ENCODE measurements around the gene FOXD3. TPM values are rescaled to one million over a fixed set of nuclear protein-coding genes. Genes with fewer than 3 reads are reported as not detected.

Gene FOXD3
- total RNA-seq = not detected

- CTCF ChIA-PET = no interaction called here
- H3K4me3 Mint-ChIP-seq = peak within 1 kb of the TSS; percentile 67
- peaks cover 81% of the 10 kb centered on the region for H3K27me3 Mint-ChIP-seq
- peak within 1 kb of the TSS; percentile 73 for H3K27ac Mint-ChIP-seq
- peaks cover 6% of the 10 kb centered on the region for H3K36me3 Mint-ChIP-seq
- ATAC-seq = peak; percentile 23
- DNase-seq = no peak
- peaks cover 39% of the 10 kb centered on the region for H3K4me1 Mint-ChIP-seq
- H3K9me3 Mint-ChIP-seq (ENCODE audit: low read depth) = peaks cover 3% of the 10 kb centered on the region
These were observed at the start of gene FOXD3 for GRCh38 chr1:63322114-63322943. Gene FOXD3 (plus strand): TSS chr1:63322567. CDS start chr1:63323059, 492 bp downstream.

GRCh38 chr1:63272811-63273210 is 49.6 kb upstream of the FOXD3 start:
- peaks cover 23% of the 10 kb centered on the region for H3K27me3 Mint-ChIP-seq
- H3K27ac Mint-ChIP-seq = no peak overlapping the region
- H3K36me3 Mint-ChIP-seq = no peaks in the 10 kb centered on the region
- no peaks in the 10 kb centered on the region for H3K4me1 Mint-ChIP-seq
- ATAC-seq = no peak
- DNase-seq = no peak
- no peaks in the 10 kb centered on the region for H3K9me3 Mint-ChIP-seq (ENCODE audit: low read depth)
- H3K4me3 Mint-ChIP-seq = no peak overlapping the region
- CTCF ChIA-PET = no interaction called here

GRCh38 chr1:63274371-63274770 is 48.0 kb upstream of the FOXD3 start:
- H3K27ac Mint-ChIP-seq = no peak overlapping the region
- H3K9me3 Mint-ChIP-seq (ENCODE audit: low read depth) = no peaks in the 10 kb centered on the region
- DNase-seq (no peak), ATAC-seq (no peak)
- no peak overlapping the region for H3K4me3 Mint-ChIP-seq
- CTCF ChIA-PET = no interaction called here
- no peaks in the 10 kb centered on the region for H3K36me3 Mint-ChIP-seq
- H3K4me1 Mint-ChIP-seq = no peaks in the 10 kb centered on the region
- peaks cover 18% of the 10 kb centered on the region for H3K27me3 Mint-ChIP-seq

- CTCF ChIA-PET = no interaction called here
- no peak for DNase-seq
- no peak overlapping the region for H3K4me3 Mint-ChIP-seq
- H3K36me3 Mint-ChIP-seq = no peaks in the 10 kb centered on the region
- H3K9me3 Mint-ChIP-seq (ENCODE audit: low read depth) = no peaks in the 10 kb centered on the region
- no peaks in the 10 kb centered on the region for H3K4me1 Mint-ChIP-seq
- H3K27ac Mint-ChIP-seq = no peak overlapping the region
- no peak for ATAC-seq
- peaks cover 17% of the 10 kb centered on the region for H3K27me3 Mint-ChIP-seq
These were observed 47.4 kb upstream of the FOXD3 start for GRCh38 chr1:63274979-63275378.

- H3K27me3 Mint-ChIP-seq = peaks cover 17% of the 10 kb centered on the region
- DNase-seq (no peak), ATAC-seq (no peak)
- H3K4me3 Mint-ChIP-seq = no peak overlapping the region
- no peaks in the 10 kb centered on the region for H3K9me3 Mint-ChIP-seq (ENCODE audit: low read depth)
- H3K27ac Mint-ChIP-seq = no peak overlapping the region
- H3K36me3 Mint-ChIP-seq = no peaks in the 10 kb centered on the region
- no peaks in the 10 kb centered on the region for H3K4me1 Mint-ChIP-seq
- CTCF ChIA-PET = no interaction called here
These were observed 45.7 kb upstream of the FOXD3 start for GRCh38 chr1:63276624-63277023.

- no peaks in the 10 kb centered on the region for H3K36me3 Mint-ChIP-seq
- DNase-seq (no peak), ATAC-seq (no peak)
- no peaks in the 10 kb centered on the region for H3K4me1 Mint-ChIP-seq
- peaks cover 17% of the 10 kb centered on the region for H3K27me3 Mint-ChIP-seq
- CTCF ChIA-PET = no interaction called here
- no peaks in the 10 kb centered on the region for H3K9me3 Mint-ChIP-seq (ENCODE audit: low read depth)
- H3K4me3 Mint-ChIP-seq = no peak overlapping the region
- H3K27ac Mint-ChIP-seq = no peak overlapping the region
These were observed 44.9 kb upstream of the FOXD3 start for GRCh38 chr1:63277195-63278192.

GRCh38 chr1:63281753-63282152 is 40.6 kb upstream of the FOXD3 start:
- Mint-ChIP-seq H3K27me3 (peaks cover 2% of the 10 kb centered on the region), H3K4me3 (no peak overlapping the region), H3K4me1 (no peaks in the 10 kb centered on the region), H3K36me3 (no peaks in the 10 kb centered on the region), H3K9me3 (ENCODE audit: low read depth) (no peaks in the 10 kb centered on the region), H3K27ac (no peak overlapping the region)
- CTCF ChIA-PET = no interaction called here
- DNase-seq (no peak), ATAC-seq (no peak)

- ATAC-seq (no peak), DNase-seq (no peak)
- CTCF ChIA-PET = no interaction called here
- Mint-ChIP-seq H3K4me3 (no peak overlapping the region), H3K27ac (no peak overlapping the region), H3K27me3 (no peaks in the 10 kb centered on the region), H3K4me1 (no peaks in the 10 kb centered on the region), H3K36me3 (peaks cover 1% of the 10 kb centered on the region), H3K9me3 (ENCODE audit: low read depth) (peaks cover 8% of the 10 kb centered on the region)
These were observed 33.2 kb upstream of the FOXD3 start for GRCh38 chr1:63289135-63289534.

GRCh38 chr1:63294803-63295594 is 27.4 kb upstream of the FOXD3 start:
- Mint-ChIP-seq H3K27ac (no peak overlapping the region), H3K36me3 (no peaks in the 10 kb centered on the region), H3K27me3 (peaks cover 8% of the 10 kb centered on the region), H3K9me3 (ENCODE audit: low read depth) (no peaks in the 10 kb centered on the region), H3K4me1 (no peaks in the 10 kb centered on the region), H3K4me3 (no peak overlapping the region)
- CTCF ChIA-PET = no interaction called here
- ATAC-seq (no peak), DNase-seq (no peak)

- no peak for DNase-seq
- H3K36me3 Mint-ChIP-seq = peaks cover 1% of the 10 kb centered on the region
- CTCF ChIA-PET = no interaction called here
- ATAC-seq = no peak
- no peak overlapping the region for H3K4me3 Mint-ChIP-seq
- H3K27ac Mint-ChIP-seq = no peak overlapping the region
- H3K27me3 Mint-ChIP-seq = peaks cover 28% of the 10 kb centered on the region
- H3K9me3 Mint-ChIP-seq (ENCODE audit: low read depth) = no peaks in the 10 kb centered on the region
- no peaks in the 10 kb centered on the region for H3K4me1 Mint-ChIP-seq
These were observed 18.0 kb upstream of the FOXD3 start for GRCh38 chr1:63304410-63304809.

- H3K9me3 Mint-ChIP-seq (ENCODE audit: low read depth) = no peaks in the 10 kb centered on the region
- ATAC-seq = no peak
- DNase-seq = no peak
- H3K27ac Mint-ChIP-seq = no peak overlapping the region
- H3K27me3 Mint-ChIP-seq = peaks cover 28% of the 10 kb centered on the region
- CTCF ChIA-PET = no interaction called here
- H3K4me3 Mint-ChIP-seq = no peak overlapping the region
- no peaks in the 10 kb centered on the region for H3K4me1 Mint-ChIP-seq
- peaks cover 1% of the 10 kb centered on the region for H3K36me3 Mint-ChIP-seq
These were observed 17.3 kb upstream of the FOXD3 start for GRCh38 chr1:63305043-63305442.

- H3K27me3 Mint-ChIP-seq = peaks cover 28% of the 10 kb centered on the region
- DNase-seq (no peak), ATAC-seq (no peak)
- CTCF ChIA-PET = no interaction called here
- H3K36me3 Mint-ChIP-seq = peaks cover 1% of the 10 kb centered on the region
- no peaks in the 10 kb centered on the region for H3K9me3 Mint-ChIP-seq (ENCODE audit: low read depth)
- H3K4me3 Mint-ChIP-seq = no peak overlapping the region
- H3K27ac Mint-ChIP-seq = no peak overlapping the region
- H3K4me1 Mint-ChIP-seq = no peaks in the 10 kb centered on the region
These were observed 15.1 kb upstream of the FOXD3 start for GRCh38 chr1:63307196-63307794.

GRCh38 chr1:63316598-63316983 is 5.8 kb upstream of the FOXD3 start:
- Mint-ChIP-seq H3K27me3 (peaks cover 68% of the 10 kb centered on the region), H3K36me3 (peaks cover 5% of the 10 kb centered on the region), H3K27ac (no peak overlapping the region), H3K4me3 (no peak overlapping the region), H3K4me1 (peaks cover 22% of the 10 kb centered on the region), H3K9me3 (ENCODE audit: low read depth) (peaks cover 3% of the 10 kb centered on the region)
- ATAC-seq (no peak), DNase-seq (no peak)
- CTCF ChIA-PET = interaction anchor here (1.0 to 1.8 kb wide), 5 partner anchors 10 to 120 kb away, joined by 3 to 6 read pairs (median 4); no protein-coding TSS in a partner anchor

Measured in activated CD8-positive, alpha-beta memory T cell treated with anti-CD3 and anti-CD28 coated beads, Interleukin-2, amount 10 ng/mL, durations not matched to agents 7 days and 5 days (primary cell).